Measurements from ENCODE around the gene ZCCHC7. TPM values are rescaled to one million over a fixed set of nuclear protein-coding genes. Genes with fewer than 3 reads are reported as not detected.

The ZCCHC7 gene
- total RNA-seq, 1 experiment from 2014 or later = 31.2 TPM

DNA sequence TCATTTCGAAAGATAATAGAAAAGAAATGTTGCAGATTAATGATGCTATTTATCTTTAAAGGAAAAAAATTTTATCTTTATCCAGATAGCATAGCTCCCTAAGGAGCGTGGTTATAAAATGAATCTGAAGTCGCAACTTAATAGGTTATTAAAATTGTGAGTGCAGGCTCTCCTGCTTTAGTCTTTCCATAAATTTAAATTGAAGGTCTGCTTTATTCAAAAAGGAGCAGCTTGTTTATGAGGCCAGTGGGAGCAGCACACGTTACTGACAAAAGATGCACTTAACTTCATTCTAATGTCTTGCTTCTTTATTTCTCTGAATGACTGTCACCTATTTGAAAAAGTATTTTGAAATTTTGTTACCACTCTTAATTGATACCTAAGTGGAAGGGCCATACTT, 95.0 kb downstream of the ZCCHC7 start:
- no peaks in the 10 kb centered on the region for H3K36me3 ChIP-seq (ENCODE audit: control insufficient read depth in 1 of 2, insufficient read depth in 2 of 2, low read length in 2 of 2)
- BruUV-seq (replicated peaks) = no TSS peak
- H2AFZ ChIP-seq (ENCODE audit: low read depth, low read length, poor library complexity, severe bottlenecking) = no peak overlapping the region
- ChIA-PET POLR2A (no interaction called here), CTCF (no interaction called here), RAD21 (ENCODE audit: low non-redundant PET in 1 of 2, low total read pairs in 2 of 2, uncharacterized antibody in 2 of 2, unreplicated experiment in 2 of 2) (no interaction called here)
- H3K27me3 ChIP-seq (ENCODE audit: insufficient read depth, low read length) = no peaks in the 10 kb centered on the region
- intact Hi-C loops (cut with micrococcal nuclease) = no loop called here
- ATAC-seq = no peak
- peaks cover 43% of the 10 kb centered on the region; the same call in 1 of the 2 replicates for H3K79me2 ChIP-seq (ENCODE audit: insufficient read depth, low read length)
- no peak for DNase-seq (ENCODE audit: low read depth, low spot score)
- TF ChIP-seq CEBPB (IDR thresholded peaks at IDR 0.05; ENCODE audit: low read depth) = no peak
- no peak for TF ChIP-seq YY1 (IDR thresholded peaks at IDR 0.05; ENCODE audit: extremely low read depth, insufficient replicate concordance, low read depth, low read length)
- no peak overlapping the region for H3K9ac ChIP-seq (ENCODE audit: low read length)
- H3K27ac ChIP-seq (ENCODE audit: low read depth, low read length) = no peak overlapping the region
- H3K4me2 ChIP-seq (ENCODE audit: low read length) = no peak overlapping the region
- no peaks in the 10 kb centered on the region for H3K9me3 ChIP-seq (ENCODE audit: control insufficient read depth in 1 of 2, insufficient read depth in 1 of 2, low read depth in 1 of 2, low read length in 2 of 2)
- no peaks in the 10 kb centered on the region; the same call in 1 of the 2 replicates for H4K20me1 ChIP-seq (ENCODE audit: insufficient read depth)
- H3K4me3 ChIP-seq (replicated peaks in 1 of 2; ENCODE audit: low read depth in 1 of 2, low read length in 2 of 2) = no peak overlapping the region
- H3K4me1 ChIP-seq (ENCODE audit: control insufficient read depth in 1 of 2, insufficient read depth in 2 of 2, low read length in 2 of 2) = peaks cover 0 to 7% of the 10 kb centered on the region in 2 experiments; a peak in 2 of 4 replicates
- no peaks in the 10 kb centered on the region for H3K9me2 ChIP-seq (ENCODE audit: insufficient read depth)

- H3K27me3 ChIP-seq (ENCODE audit: insufficient read depth, low read length) = no peaks in the 10 kb centered on the region
- H3K9me3 ChIP-seq (ENCODE audit: control insufficient read depth in 1 of 2, insufficient read depth in 1 of 2, low read depth in 1 of 2, low read length in 2 of 2) = no peaks in the 10 kb centered on the region
- BruUV-seq (replicated peaks) = no TSS peak
- ChIA-PET POLR2A (no interaction called here), RAD21 (ENCODE audit: low non-redundant PET in 1 of 2, low total read pairs in 2 of 2, uncharacterized antibody in 2 of 2, unreplicated experiment in 2 of 2) (no interaction called here), CTCF (no interaction called here)
- no peak overlapping the region for H2AFZ ChIP-seq (ENCODE audit: low read depth, low read length, poor library complexity, severe bottlenecking)
- no peak overlapping the region for H3K27ac ChIP-seq (ENCODE audit: low read depth, low read length)
- H3K4me1 ChIP-seq (ENCODE audit: control insufficient read depth in 1 of 2, insufficient read depth in 2 of 2, low read length in 2 of 2) = peaks cover 0 to 7% of the 10 kb centered on the region in 2 experiments; a peak in 2 of 4 replicates
- no peak for DNase-seq (ENCODE audit: low read depth, low spot score)
- H4K20me1 ChIP-seq (ENCODE audit: insufficient read depth) = no peaks in the 10 kb centered on the region; the same call in 1 of the 2 replicates
- no peak overlapping the region for H3K9ac ChIP-seq (ENCODE audit: low read length)
- no peak overlapping the region for H3K4me2 ChIP-seq (ENCODE audit: low read length)
- no peak for ATAC-seq
- TF ChIP-seq SP1 (IDR thresholded peaks at IDR 0.05; ENCODE audit: low read depth) = no peak
- intact Hi-C loops (cut with micrococcal nuclease) = no loop called here
- no peaks in the 10 kb centered on the region for H3K36me3 ChIP-seq (ENCODE audit: control insufficient read depth in 1 of 2, insufficient read depth in 2 of 2, low read length in 2 of 2)
- H3K4me3 ChIP-seq (replicated peaks in 1 of 2; ENCODE audit: low read depth in 1 of 2, low read length in 2 of 2) = no peak overlapping the region
- no peaks in the 10 kb centered on the region for H3K9me2 ChIP-seq (ENCODE audit: insufficient read depth)
- H3K79me2 ChIP-seq (ENCODE audit: insufficient read depth, low read length) = peaks cover 38% of the 10 kb centered on the region; the same call in 1 of the 2 replicates
These were observed 95.5 kb downstream of the ZCCHC7 start for GRCh38 chr9:37215830-37216229.

DNA sequence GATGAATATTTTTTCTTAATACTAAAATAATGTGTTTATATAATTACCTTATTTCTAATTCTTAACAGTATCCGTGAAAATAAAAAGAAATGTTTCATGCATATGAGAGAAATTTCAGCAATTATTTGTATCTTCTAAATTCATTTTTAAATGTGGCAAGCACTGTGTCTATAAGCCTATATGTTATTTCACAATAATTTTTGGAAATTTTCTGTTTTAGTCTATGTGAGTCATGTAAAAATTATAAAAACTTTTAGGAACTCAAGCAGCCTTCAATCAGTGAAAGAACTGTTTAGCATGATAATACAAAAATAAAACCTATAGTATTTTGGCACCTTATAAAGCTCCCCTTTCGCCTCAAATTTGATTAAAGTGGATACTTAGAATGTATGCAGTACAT, 96.8 kb downstream of the ZCCHC7 start:
- H3K4me2 ChIP-seq (ENCODE audit: low read length) = no peak overlapping the region
- H3K4me1 ChIP-seq (ENCODE audit: control insufficient read depth in 1 of 2, insufficient read depth in 2 of 2, low read length in 2 of 2) = peaks cover 0 to 4% of the 10 kb centered on the region in 2 experiments; a peak in 1 of 4 replicates
- no peak overlapping the region for H3K9ac ChIP-seq (ENCODE audit: low read length)
- BruUV-seq (replicated peaks) = no TSS peak
- H3K36me3 ChIP-seq (ENCODE audit: control insufficient read depth in 1 of 2, insufficient read depth in 2 of 2, low read length in 2 of 2) = no peaks in the 10 kb centered on the region
- no peaks in the 10 kb centered on the region for H3K9me2 ChIP-seq (ENCODE audit: insufficient read depth)
- ChIA-PET POLR2A (no interaction called here), RAD21 (ENCODE audit: low non-redundant PET in 1 of 2, low total read pairs in 2 of 2, uncharacterized antibody in 2 of 2, unreplicated experiment in 2 of 2) (no interaction called here), CTCF (no interaction called here)
- no peak overlapping the region for H3K4me3 ChIP-seq (replicated peaks in 1 of 2; ENCODE audit: low read depth in 1 of 2, low read length in 2 of 2)
- no peak overlapping the region for H2AFZ ChIP-seq (ENCODE audit: low read depth, low read length, poor library complexity, severe bottlenecking)
- peaks cover 43% of the 10 kb centered on the region for H3K79me2 ChIP-seq (ENCODE audit: insufficient read depth, low read length)
- no peak for ATAC-seq
- H3K27ac ChIP-seq (ENCODE audit: low read depth, low read length) = no peak overlapping the region
- H3K27me3 ChIP-seq (ENCODE audit: insufficient read depth, low read length) = no peaks in the 10 kb centered on the region
- H3K9me3 ChIP-seq (ENCODE audit: control insufficient read depth in 1 of 2, insufficient read depth in 1 of 2, low read depth in 1 of 2, low read length in 2 of 2) = no peaks in the 10 kb centered on the region
- intact Hi-C loops (cut with micrococcal nuclease) = no loop called here
- no peak for DNase-seq (ENCODE audit: low read depth, low spot score)
- H4K20me1 ChIP-seq (ENCODE audit: insufficient read depth) = no peaks in the 10 kb centered on the region; the same call in 1 of the 2 replicates
- TF ChIP-seq RAD21 (IDR thresholded peaks at IDR 0.05; ENCODE audit: low read depth) (no peak), CEBPB (IDR thresholded peaks at IDR 0.05; ENCODE audit: low read depth) (no peak), POLR2AphosphoS5 (IDR thresholded peaks at IDR 0.05; ENCODE audit: low read depth, low read length) (no peak), ELF1 (IDR thresholded peaks at IDR 0.05; ENCODE audit: borderline replicate concordance, low read depth) (no peak), YY1 (IDR thresholded peaks at IDR 0.05; ENCODE audit: extremely low read depth, insufficient replicate concordance, low read depth, low read length) (no peak), ZNF274 (IDR thresholded peaks at IDR 0.05; ENCODE audit: low read depth, low read length) (no peak), EGR1 (IDR thresholded peaks at IDR 0.05; ENCODE audit: low read depth) (no peak)
- TF ChIP-seq, protein P1, sequence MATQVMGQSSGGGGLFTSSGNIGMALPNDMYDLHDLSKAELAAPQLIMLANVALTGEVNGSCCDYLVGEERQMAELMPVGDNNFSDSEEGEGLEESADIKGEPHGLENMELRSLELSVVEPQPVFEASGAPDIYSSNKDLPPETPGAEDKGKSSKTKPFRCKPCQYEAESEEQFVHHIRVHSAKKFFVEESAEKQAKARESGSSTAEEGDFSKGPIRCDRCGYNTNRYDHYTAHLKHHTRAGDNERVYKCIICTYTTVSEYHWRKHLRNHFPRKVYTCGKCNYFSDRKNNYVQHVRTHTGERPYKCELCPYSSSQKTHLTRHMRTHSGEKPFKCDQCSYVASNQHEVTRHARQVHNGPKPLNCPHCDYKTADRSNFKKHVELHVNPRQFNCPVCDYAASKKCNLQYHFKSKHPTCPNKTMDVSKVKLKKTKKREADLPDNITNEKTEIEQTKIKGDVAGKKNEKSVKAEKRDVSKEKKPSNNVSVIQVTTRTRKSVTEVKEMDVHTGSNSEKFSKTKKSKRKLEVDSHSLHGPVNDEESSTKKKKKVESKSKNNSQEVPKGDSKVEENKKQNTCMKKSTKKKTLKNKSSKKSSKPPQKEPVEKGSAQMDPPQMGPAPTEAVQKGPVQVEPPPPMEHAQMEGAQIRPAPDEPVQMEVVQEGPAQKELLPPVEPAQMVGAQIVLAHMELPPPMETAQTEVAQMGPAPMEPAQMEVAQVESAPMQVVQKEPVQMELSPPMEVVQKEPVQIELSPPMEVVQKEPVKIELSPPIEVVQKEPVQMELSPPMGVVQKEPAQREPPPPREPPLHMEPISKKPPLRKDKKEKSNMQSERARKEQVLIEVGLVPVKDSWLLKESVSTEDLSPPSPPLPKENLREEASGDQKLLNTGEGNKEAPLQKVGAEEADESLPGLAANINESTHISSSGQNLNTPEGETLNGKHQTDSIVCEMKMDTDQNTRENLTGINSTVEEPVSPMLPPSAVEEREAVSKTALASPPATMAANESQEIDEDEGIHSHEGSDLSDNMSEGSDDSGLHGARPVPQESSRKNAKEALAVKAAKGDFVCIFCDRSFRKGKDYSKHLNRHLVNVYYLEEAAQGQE (IDR thresholded peaks at IDR 0.05; ENCODE audit: low read depth) = no peak

Measured in HCT116 (cell line).